WTC11 (cell line): ENCODE results near the gene C17orf100. TPM values are rescaled to one million over a fixed set of nuclear protein-coding genes. Genes with fewer than 3 reads are reported as not detected.

Experiments
- ATAC-seq: fragments of 200-7000 bp; cut with Tn5 transposase; 2 replicates; pipeline ENCODE4 v1.10.0; 2021; ENCODE audit warnings: mild to moderate bottlenecking, moderate library complexity
- CTCF ChIA-PET: fragments of 300-600 bp; sonication (Branson Sonifier 250); formaldehyde crosslinking; loops from one replicate; lab custom pipeline; 2021; ENCODE audit warnings: antibody characterized with exemption; lab: Charles Lee
- POLR2A ChIA-PET: fragments of 350-600 bp; sonication (Branson Sonifier 250); formaldehyde crosslinking; loops from one replicate; lab custom pipeline; 2021; ENCODE audit warnings: antibody characterized with exemption; lab: Charles Lee
- DNase-seq: peaks from one replicate; pipeline ENCODE4 v3.0.0; 2021; ENCODE audit warnings: low spot score
- H3K27ac Mint-ChIP-seq: 2 replicates; pipeline ENCODE4 v1.8.0; 2021; ENCODE audit warnings: mixed read lengths
- H3K27me3 Mint-ChIP-seq: 2 replicates; pipeline ENCODE4 v1.8.0; 2021; ENCODE audit warnings: low read depth, mild to moderate bottlenecking, moderate library complexity, mixed read lengths
- H3K36me3 Mint-ChIP-seq: 2 replicates; pipeline ENCODE4 v1.8.0; 2021; ENCODE audit warnings: mixed read lengths
- H3K4me1 Mint-ChIP-seq: 2 replicates; pipeline ENCODE4 v1.8.0; 2022; ENCODE audit warnings: mixed read lengths
- H3K4me3 Mint-ChIP-seq: 2 replicates; pipeline ENCODE4 v1.8.0; 2021; ENCODE audit warnings: mild to moderate bottlenecking, moderate library complexity, mixed read lengths
- H3K9me3 Mint-ChIP-seq: 2 replicates; pipeline ENCODE4 v1.8.0; 2021; ENCODE audit warnings: mixed read lengths
- ARID4B ChIP-seq: sonication (generic); formaldehyde crosslinking; IDR thresholded peaks from 2 replicates; pipeline ENCODE4 v1.8.0; 2023; ENCODE audit warnings: missing genetic modification reagents, mild to moderate bottlenecking, borderline replicate concordance
- ATF2 ChIP-seq: sonication (generic); formaldehyde crosslinking; IDR thresholded peaks from 2 replicates; pipeline ENCODE4 v1.8.1; 2022; ENCODE audit warnings: low read depth, missing genetic modification reagents, borderline replicate concordance
- CBFB ChIP-seq: sonication (generic); formaldehyde crosslinking; IDR thresholded peaks from 2 replicates; pipeline ENCODE4 v1.8.1; 2022; ENCODE audit warnings: mild to moderate bottlenecking, low read depth, missing genetic modification reagents
- CREB1 ChIP-seq: sonication (generic); formaldehyde crosslinking; IDR thresholded peaks from 2 replicates; pipeline ENCODE4 v1.8.0; 2023; ENCODE audit warnings: mild to moderate bottlenecking, missing genetic modification reagents
- CREM ChIP-seq: sonication (generic); formaldehyde crosslinking; IDR thresholded peaks from 2 replicates; pipeline ENCODE4 v1.8.1; 2022; ENCODE audit warnings: mild to moderate bottlenecking, missing genetic modification reagents, moderate library complexity
- E2F5 ChIP-seq: sonication (generic); formaldehyde crosslinking; IDR thresholded peaks from 2 replicates; pipeline ENCODE4 v1.8.1; 2022; ENCODE audit warnings: mild to moderate bottlenecking, moderate library complexity, missing genetic modification reagents
- ETV6 ChIP-seq: sonication (generic); formaldehyde crosslinking; IDR thresholded peaks from 2 replicates; pipeline ENCODE4 v1.8.1; 2022; ENCODE audit warnings: mild to moderate bottlenecking, missing genetic modification reagents
- FOXJ3 ChIP-seq: sonication (generic); formaldehyde crosslinking; IDR thresholded peaks from 2 replicates; pipeline ENCODE4 v1.9.0; 2021; ENCODE audit warnings: missing genetic modification reagents, mild to moderate bottlenecking, borderline replicate concordance
- FOXP1 ChIP-seq: sonication (generic); formaldehyde crosslinking; IDR thresholded peaks from 2 replicates; pipeline ENCODE4 v1.8.0; 2022; ENCODE audit warnings: missing genetic modification reagents, mild to moderate bottlenecking, moderate library complexity, borderline replicate concordance
- FOXP4 ChIP-seq: sonication (generic); formaldehyde crosslinking; IDR thresholded peaks from 2 replicates; pipeline ENCODE4 v1.8.0; 2022; ENCODE audit warnings: mild to moderate bottlenecking, missing genetic modification reagents
- KAT7 ChIP-seq: sonication (generic); formaldehyde crosslinking; IDR thresholded peaks from 2 replicates; pipeline ENCODE4 v1.8.1; 2023; ENCODE audit warnings: missing genetic modification reagents, mild to moderate bottlenecking, borderline replicate concordance
- MLX ChIP-seq: sonication (generic); formaldehyde crosslinking; IDR thresholded peaks from 2 replicates; pipeline ENCODE4 v1.8.1; 2023; ENCODE audit warnings: mild to moderate bottlenecking, missing genetic modification reagents, moderate library complexity
- NR1H2 ChIP-seq: sonication (generic); formaldehyde crosslinking; IDR thresholded peaks from 2 replicates; pipeline ENCODE4 v1.9.0; 2021; ENCODE audit warnings: mild to moderate bottlenecking, moderate library complexity, missing genetic modification reagents
- NR3C1 ChIP-seq: sonication (generic); formaldehyde crosslinking; conservative IDR thresholded peaks from 2 replicates; pipeline ENCODE4 v1.8.1; 2023; ENCODE audit warnings: low read depth, mild to moderate bottlenecking, missing genetic modification reagents
- PREB ChIP-seq: sonication (generic); formaldehyde crosslinking; IDR thresholded peaks from 2 replicates; pipeline ENCODE4 v1.8.1; 2022; ENCODE audit warnings: mild to moderate bottlenecking, missing genetic modification reagents, moderate library complexity, borderline replicate concordance
- RORB ChIP-seq: fragments of 250-450 bp; sonication (Bioruptor Pico); IDR thresholded peaks from 2 replicates; pipeline ENCODE4 v1.9.0; 2021; ENCODE audit warnings: mild to moderate bottlenecking
- USF2 ChIP-seq: sonication (generic); formaldehyde crosslinking; IDR thresholded peaks from 2 replicates; pipeline ENCODE4 v1.8.1; 2023; ENCODE audit warnings: mild to moderate bottlenecking, missing genetic modification reagents, moderate library complexity
- ZNF281 ChIP-seq: sonication (generic); formaldehyde crosslinking; IDR thresholded peaks from 2 replicates; pipeline ENCODE4 v1.8.0; 2023; ENCODE audit warnings: mild to moderate bottlenecking, missing genetic modification reagents
- ZNF317 ChIP-seq: sonication (generic); formaldehyde crosslinking; IDR thresholded peaks from 2 replicates; pipeline ENCODE4 v1.8.1; 2023; ENCODE audit warnings: low read depth, mild to moderate bottlenecking, moderate library complexity, missing genetic modification reagents, borderline replicate concordance
- ZNF671 ChIP-seq: fragments of 250-450 bp; sonication (Bioruptor Pico); IDR thresholded peaks from 2 replicates; pipeline ENCODE4 v1.8.0; 2021; ENCODE audit warnings: mild to moderate bottlenecking
- total RNA-seq: library from RNA; stranded (reverse); gene quantifications from 3 replicates; pipeline ENCODE4 v1.2.3, GENCODE V29; 2021

C17orf100 gene
- total RNA-seq, 1 experiment from 2014 or later = 2.7 TPM

GRCh38 chr17:6690641-6691040 is 39.1 kb downstream of the C17orf100 start:
- no peaks in the 10 kb centered on the region for H3K4me1 Mint-ChIP-seq
- H3K4me3 Mint-ChIP-seq = no peak overlapping the region
- H3K27ac Mint-ChIP-seq = no peak overlapping the region
- TF ChIP-seq FOXP1 (CRISPR knock-in tag) = no peak
- TF ChIP-seq KAT7 (CRISPR knock-in tag) = no peak
- TF ChIP-seq CREM (CRISPR knock-in tag) = no peak
- no peak for TF ChIP-seq ZNF317 (CRISPR knock-in tag)
- TF ChIP-seq ATF2 = no peak
- no peak for TF ChIP-seq ZNF281 (CRISPR knock-in tag)
- no peak for TF ChIP-seq ARID4B (CRISPR knock-in tag)
- TF ChIP-seq CREB1 (CRISPR knock-in tag) = no peak
- no peak for TF ChIP-seq FOXP4
- TF ChIP-seq RORB = no peak
- no peak for TF ChIP-seq E2F5 (CRISPR knock-in tag)
- TF ChIP-seq ZNF671 = no peak
- H3K9me3 Mint-ChIP-seq = no peaks in the 10 kb centered on the region
- ChIA-PET POLR2A (no interaction called here), CTCF (interaction anchor here (2.2 kb wide), 1 partner anchor 11 kb away, joined by 14 read pairs; no protein-coding TSS in a partner anchor)
- ATAC-seq = no peak
- no peak for DNase-seq
- no peaks in the 10 kb centered on the region; the same call in 1 of the 2 replicates for H3K27me3 Mint-ChIP-seq
- no peaks in the 10 kb centered on the region for H3K36me3 Mint-ChIP-seq

- no peaks in the 10 kb centered on the region for H3K36me3 Mint-ChIP-seq
- no peaks in the 10 kb centered on the region for H3K4me1 Mint-ChIP-seq
- H3K27ac Mint-ChIP-seq = no peak overlapping the region
- no peak for ATAC-seq
- H3K4me3 Mint-ChIP-seq = no peak overlapping the region
- no peaks in the 10 kb centered on the region; the same call in 1 of the 2 replicates for H3K27me3 Mint-ChIP-seq
- ChIA-PET POLR2A (no interaction called here), CTCF (interaction anchor here (1.6 kb wide), 1 partner anchor 10 kb away, joined by 9 read pairs; no protein-coding TSS in a partner anchor)
- DNase-seq = no peak
- no peaks in the 10 kb centered on the region for H3K9me3 Mint-ChIP-seq
- TF ChIP-seq MLX (CRISPR knock-in tag) (no peak), ETV6 (CRISPR knock-in tag) (no peak), NR1H2 (CRISPR knock-in tag) (no peak), FOXJ3 (CRISPR knock-in tag) (no peak), USF2 (no peak), NR3C1 (CRISPR knock-in tag) (no peak), KAT7 (CRISPR knock-in tag) (no peak), CBFB (CRISPR knock-in tag) (no peak), PREB (CRISPR knock-in tag) (no peak)
Observed at GRCh38 chr17:6691546-6691945, 40.0 kb downstream of the C17orf100 start.
